IPS-NIHi11 (cell line): ENCODE data around the gene ZBTB20.

Source experiments
- DNase-seq: peaks from one replicate; pipeline ENCODE4 v3.0.0; 2012; ENCODE audit warnings: mixed read lengths, low spot score

Gene ZBTB20

DNA sequence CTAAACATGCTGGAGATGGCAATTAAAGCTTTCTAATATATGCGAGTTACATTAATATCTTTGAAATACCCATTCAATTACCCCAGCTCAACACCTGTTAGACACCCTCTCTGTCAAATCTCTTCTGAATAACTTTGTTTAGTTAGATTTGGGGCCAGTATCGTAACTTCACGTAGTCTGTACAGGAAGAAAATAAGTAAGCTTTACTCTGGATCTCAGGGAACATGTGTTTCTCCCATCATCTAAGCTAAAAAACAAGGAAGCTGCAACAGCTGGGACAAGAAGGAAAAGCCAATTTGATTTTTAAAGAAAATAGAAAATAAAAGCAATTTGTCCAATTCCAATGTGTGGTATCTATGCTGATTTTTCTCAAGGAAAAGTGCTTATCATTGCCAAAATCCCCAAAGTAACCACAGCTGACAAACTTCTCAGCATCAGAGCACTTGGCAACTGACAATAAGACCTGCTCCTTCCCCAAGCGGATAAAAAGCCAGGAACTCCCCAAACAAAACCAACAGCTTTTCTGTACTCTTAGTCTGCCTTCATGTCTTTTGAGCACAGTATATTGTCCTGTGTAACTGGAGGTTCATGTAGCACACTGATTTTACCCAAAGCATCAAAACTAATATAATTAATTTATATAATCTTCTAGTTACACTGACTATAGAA lies 279.1 kb downstream of the ZBTB20 start:
- DNase-seq = no peak

DNA sequence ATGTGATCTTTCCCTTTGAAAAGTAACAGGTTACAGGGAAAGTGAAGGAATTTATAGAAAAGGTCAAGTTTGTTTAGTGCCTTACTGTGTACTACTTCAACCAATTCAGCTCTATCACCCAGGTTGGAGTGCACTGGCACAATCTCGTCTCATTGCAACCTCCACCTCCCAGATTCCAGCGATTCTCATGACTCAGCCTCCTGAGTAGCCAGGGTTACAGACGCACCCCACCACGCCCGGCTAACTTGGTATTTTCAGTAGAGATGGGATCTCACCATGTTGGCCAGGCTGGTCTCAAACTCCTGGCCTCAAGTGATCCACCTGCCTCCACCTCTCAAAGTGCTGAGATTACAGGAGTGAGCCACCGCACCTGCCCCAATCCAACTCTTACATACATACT lies 279.7 kb downstream of the ZBTB20 start:
- DNase-seq = no peak

GRCh38 chr3:114866430-114866829 lies 280.7 kb downstream of the ZBTB20 start:
- DNase-seq = no peak

GRCh38 chr3:114864970-114865369 lies 282.1 kb downstream of the ZBTB20 start:
- no peak for DNase-seq

GRCh38 chr3:114863848-114864247 lies 283.2 kb downstream of the ZBTB20 start:
- no peak for DNase-seq

DNA sequence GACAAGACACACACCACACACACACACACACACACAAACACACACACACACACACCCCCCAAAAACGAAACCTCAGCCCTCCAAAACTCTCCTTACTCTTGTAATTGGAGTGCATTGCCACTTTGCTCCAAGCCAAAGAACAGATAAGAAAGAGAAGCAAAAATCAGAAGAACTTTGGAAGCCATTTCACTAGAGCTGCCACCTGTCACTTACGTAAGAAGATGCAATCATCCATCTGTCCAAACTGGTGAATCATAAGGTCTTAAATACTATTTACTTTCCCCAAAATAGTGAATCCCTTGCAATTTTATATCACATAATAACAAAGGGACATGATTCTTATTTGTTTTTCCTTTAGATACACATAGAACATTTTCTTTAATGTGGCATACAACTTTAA lies 285.4 kb downstream of the ZBTB20 start:
- no peak for DNase-seq

DNA sequence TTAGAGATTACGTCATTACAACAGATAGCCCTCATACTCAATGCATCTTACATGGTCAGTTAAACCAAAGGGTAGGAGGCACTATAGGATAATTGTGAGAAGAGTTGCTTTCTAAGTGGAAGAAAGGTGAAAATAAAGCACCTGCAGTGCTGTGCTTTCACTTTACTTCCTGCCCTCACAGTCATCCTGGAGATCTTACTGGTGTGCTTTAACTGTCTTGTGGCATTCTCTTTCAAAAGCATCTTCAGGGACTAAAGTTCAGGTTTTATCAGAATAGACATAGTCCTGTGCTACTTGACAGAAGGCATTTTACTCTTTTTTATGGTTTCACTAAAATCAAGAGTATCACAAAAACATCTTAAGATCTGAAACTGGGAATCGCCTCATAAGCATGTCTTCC lies 286.6 kb downstream of the ZBTB20 start:
- no peak for DNase-seq

- no peak for DNase-seq
These were observed 288.8 kb downstream of the ZBTB20 start for GRCh38 chr3:114858329-114858728.

DNA sequence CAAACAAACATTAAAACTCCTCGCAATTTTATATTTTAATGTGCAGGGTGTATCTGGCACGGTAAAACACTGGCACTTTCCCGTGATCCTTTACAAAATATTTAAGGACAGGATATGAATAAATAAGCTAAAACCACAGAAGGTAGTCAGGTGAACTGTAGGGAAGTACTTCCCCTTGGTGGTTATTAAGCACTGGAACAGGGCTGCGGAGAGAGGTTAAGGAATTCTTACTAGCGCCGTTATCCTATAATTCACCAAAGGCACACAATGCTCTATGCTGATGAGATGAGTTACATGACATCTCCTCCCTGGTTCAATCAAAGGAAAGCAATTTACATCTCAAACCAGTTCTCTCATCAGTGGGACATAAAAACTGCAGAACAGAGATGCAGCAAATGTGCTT lies 289.8 kb downstream of the ZBTB20 start:
- no peak for DNase-seq

GRCh38 chr3:114856835-114857234 lies 290.3 kb downstream of the ZBTB20 start:
- DNase-seq = no peak

- DNase-seq = no peak
These were observed 291.2 kb downstream of the ZBTB20 start for GRCh38 chr3:114855839-114856238.

DNA sequence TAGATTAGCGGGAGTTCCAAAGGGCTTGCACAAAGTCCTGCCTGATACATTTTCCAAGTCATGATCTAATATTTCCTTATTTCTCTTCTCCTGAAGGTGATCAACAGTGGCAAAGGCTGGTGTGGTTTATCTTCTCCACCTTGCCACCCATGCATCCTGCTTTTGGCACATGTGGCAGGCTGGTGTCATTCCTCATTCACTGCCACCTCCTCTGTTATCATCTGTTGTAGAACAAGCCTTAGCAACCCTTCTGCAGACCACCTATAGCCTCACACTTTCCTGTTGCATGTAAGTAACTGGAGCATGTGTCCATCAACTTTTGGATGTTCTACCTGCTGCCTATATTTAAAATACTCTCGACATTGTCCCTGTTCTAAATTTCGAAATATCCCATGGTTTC lies 294.1 kb downstream of the ZBTB20 start:
- DNase-seq = no peak

- no peak for DNase-seq
These were observed 296.2 kb downstream of the ZBTB20 start for GRCh38 chr3:114850898-114851297.

GRCh38 chr3:114848643-114849350 lies 298.3 kb downstream of the ZBTB20 start:
- DNase-seq = no peak

DNA sequence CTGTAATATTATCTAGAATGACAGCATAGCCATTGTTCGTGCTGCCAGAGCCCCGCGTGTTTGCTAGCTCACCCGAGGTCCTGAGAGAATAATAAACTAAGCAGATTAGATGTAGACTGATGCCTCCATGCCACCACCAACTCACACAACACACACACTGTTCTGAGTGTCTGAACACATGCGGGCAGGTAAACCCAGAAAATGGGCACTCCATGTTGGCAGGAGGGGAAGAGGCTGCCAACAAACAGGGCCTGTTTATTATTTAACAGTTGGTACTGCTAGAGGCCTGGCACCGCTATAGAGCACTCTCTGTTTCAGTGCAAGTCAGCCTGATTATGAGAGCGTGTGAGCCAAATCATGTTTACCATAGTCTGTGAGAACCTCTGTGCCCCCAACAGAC lies 299.0 kb downstream of the ZBTB20 start:
- no peak for DNase-seq

DNA sequence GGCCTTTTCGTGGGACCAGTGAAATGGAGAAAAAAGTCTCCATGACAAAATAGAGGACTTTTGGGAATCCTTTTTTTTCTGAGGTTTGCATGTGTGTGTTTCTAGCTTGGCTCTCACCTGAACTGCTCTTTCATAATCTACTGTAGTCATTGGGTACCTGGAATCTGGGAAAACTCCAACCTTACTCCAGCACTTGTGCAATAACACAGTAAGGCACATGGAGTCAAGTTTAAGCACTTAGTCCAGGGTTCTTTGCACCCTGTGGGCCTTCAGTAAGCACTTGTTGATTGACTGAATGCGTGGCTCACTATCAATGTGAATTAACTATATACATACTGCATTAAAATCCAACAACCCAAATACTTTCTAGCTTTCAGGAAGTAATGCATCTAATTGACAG lies 299.5 kb downstream of the ZBTB20 start:
- DNase-seq = no peak

GRCh38 chr3:114846779-114847178 lies 300.3 kb downstream of the ZBTB20 start:
- no peak for DNase-seq

- DNase-seq = no peak
These were observed 300.8 kb downstream of the ZBTB20 start for GRCh38 chr3:114846252-114846651.

- DNase-seq = no peak
These were observed 305.6 kb downstream of the ZBTB20 start for GRCh38 chr3:114841515-114841914.

DNA sequence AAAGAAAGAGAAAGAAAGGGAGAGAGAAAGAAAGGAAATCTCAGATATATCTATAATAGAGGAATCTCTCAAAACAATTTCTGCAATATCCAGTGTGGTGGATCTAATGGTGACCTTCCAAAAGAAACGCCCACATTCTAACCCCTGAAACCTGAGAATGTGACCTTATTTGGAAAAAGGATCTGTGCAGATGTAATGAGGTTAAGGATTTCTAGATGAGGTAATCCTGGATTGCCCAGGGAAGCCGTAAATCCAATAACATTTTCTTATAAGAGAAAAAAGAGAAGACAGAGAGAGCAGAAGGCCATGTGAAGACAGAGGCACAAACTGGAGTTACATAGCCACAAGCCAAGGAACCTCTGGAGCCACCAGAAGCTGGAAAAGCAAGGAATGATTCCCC lies 307.6 kb downstream of the ZBTB20 start:
- no peak for DNase-seq

GRCh38 chr3:114838025-114838424 lies 309.1 kb downstream of the ZBTB20 start:
- no peak for DNase-seq

GRCh38 chr3:114834175-114834940 lies 312.7 kb downstream of the ZBTB20 start:
- no peak for DNase-seq

- DNase-seq = no peak
These were observed 315.2 kb downstream of the ZBTB20 start for GRCh38 chr3:114831861-114832260.
